Measurements from ENCODE around the gene DES.

DES gene

GRCh38 chr2:219435701-219436100 lies 17.5 kb downstream of the DES start:
- no peak overlapping the region for H3K4me3 ChIP-seq (ENCODE audit: low read length)
- TF ChIP-seq ZNF274 (IDR thresholded peaks at IDR 0.05; ENCODE audit: low read depth, low read length), result no peak

DNA sequence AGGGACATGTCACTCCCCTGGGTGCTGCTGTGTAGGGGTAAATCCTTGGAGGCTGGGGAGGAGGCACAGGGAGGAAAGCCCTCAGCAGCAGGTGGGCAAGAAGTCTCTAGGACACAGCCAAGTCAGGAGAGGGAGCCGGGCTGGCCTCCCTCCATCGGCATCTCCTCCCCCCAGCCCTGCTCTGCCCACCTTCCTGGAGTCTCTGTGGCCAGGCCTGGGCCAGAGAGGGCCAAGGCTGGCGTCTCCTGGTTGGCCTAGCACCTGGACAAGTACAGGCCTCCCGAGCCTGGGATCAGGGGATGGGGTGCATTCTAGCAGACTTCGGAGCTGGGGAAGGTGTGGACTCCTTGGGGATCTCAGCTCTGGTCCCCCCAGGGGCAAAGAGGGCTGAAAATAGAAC lies 18.3 kb downstream of the DES start:
- no peak for TF ChIP-seq ZNF274 (IDR thresholded peaks at IDR 0.05; ENCODE audit: low read depth, low read length)
- H3K4me3 ChIP-seq (ENCODE audit: low read length), result no peak overlapping the region

DNA sequence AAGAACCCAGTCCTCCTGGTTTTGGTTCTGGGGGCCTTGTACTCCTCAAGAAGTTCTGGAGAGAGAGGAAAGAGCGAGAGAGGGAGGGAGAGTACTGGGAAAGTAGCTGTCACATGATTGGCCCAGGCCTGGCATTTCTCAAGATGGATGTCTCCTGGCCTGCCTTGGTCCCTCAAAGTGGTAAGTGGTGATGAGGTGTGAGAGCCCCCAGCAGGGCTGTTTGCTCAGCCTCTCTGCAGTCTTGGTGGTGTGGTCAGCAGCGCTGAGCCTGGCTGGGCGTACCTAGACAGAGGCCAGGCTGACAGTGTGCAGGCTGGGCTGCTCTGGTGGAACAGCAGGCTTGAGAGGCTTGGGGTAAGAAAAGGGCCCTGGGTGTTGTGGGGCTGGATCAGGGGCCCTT lies 19.0 kb downstream of the DES start:
- no peak overlapping the region for H3K4me3 ChIP-seq (ENCODE audit: low read length)

DNA sequence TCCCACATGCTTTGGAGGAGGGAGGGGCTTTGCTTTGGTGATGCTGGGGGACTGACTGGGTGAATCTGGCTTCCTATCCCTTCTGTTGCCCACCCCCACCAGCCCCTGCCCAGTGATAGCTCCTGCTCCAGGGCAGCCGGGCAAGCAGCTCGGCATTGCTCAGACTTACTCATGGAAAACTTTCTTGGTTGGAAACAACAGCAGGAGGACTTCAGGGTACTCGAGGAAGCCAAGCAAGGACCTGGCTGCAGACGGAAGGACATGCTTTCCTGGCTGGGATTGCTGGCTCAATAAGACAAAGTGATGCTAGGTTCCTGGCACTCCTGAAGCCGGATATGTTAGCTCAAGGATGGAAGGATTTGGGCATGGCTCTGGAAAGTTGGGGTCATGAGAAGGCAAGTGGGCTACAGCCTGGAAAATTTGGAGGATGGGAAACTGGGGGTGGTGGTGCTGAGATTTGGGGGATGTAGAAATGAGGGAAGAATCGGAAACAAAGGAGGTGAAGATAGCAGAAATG lies 19.6 kb downstream of the DES start:
- TF ChIP-seq ZNF274 (IDR thresholded peaks at IDR 0.05; ENCODE audit: low read depth, low read length), result no peak

More for the DNA sequence above, 19.0 kb downstream of the DES start:
- no peak for TF ChIP-seq ZNF274 (IDR thresholded peaks at IDR 0.05; ENCODE audit: low read depth, low read length)

GRCh38 chr2:219438453-219438852 lies 20.3 kb downstream of the DES start:
- no peak for TF ChIP-seq ZNF274 (IDR thresholded peaks at IDR 0.05; ENCODE audit: low read depth, low read length)
- H3K4me3 ChIP-seq (ENCODE audit: low read length), result no peak overlapping the region

More for the DNA sequence above, 19.6 kb downstream of the DES start:
- no peak overlapping the region for H3K4me3 ChIP-seq (ENCODE audit: low read length)

- no peak for TF ChIP-seq ZNF274 (IDR thresholded peaks at IDR 0.05; ENCODE audit: low read depth, low read length)
Observed at GRCh38 chr2:219439506-219439905, 21.3 kb downstream of the DES start.

DNA sequence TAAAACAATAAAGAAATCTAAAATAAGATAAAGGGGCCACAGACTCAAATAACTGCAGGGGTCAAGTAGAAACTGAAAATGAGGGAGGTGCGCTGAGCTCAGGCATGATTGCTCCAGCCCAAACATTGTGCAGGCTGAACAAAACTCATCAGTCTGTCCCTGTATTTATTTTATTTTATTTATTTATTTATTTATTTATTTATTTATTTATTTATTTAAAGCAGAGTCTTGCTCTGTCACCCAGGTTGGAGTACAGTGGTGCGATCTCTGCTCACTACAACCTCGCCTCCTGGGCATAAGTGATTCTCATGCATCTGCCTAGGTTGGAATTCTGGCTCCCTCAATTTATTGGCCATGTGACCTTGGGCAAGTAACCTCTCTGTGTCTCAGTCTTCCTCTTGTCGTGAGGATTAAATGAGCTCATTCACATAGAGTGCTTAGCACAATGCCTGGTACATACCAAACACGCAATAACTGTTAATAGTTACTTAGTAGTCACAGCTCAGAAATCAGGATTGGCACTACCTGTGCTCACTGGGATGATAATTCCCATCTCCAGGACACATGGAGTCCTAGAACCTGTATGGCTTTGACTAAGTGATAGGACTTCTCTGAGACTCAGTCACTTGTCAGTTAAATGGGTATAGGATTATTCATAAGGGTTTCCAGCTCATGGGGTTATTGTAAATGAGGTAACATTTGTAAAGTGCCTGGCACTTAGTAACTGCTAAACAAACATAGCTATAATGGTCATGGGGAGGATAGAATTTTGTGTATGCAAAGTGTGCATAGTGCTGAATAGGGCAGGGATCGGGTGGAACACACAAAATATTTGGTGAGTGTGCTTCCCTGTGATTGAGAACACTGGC lies 22.4 kb downstream of the DES start:
- TF ChIP-seq ZNF274 (IDR thresholded peaks at IDR 0.05; ENCODE audit: low read depth, low read length), result no peak
- no peak overlapping the region for H3K4me3 ChIP-seq (ENCODE audit: low read length)

More at GRCh38 chr2:219439506-219439905, 21.3 kb downstream of the DES start:
- H3K4me3 ChIP-seq (ENCODE audit: low read length), result no peak overlapping the region

- no peak overlapping the region for H3K4me3 ChIP-seq (ENCODE audit: low read length)
- TF ChIP-seq ZNF274 (IDR thresholded peaks at IDR 0.05; ENCODE audit: low read depth, low read length), result no peak
Observed at GRCh38 chr2:219441451-219442255, 23.5 kb downstream of the DES start.

- no peak overlapping the region for H3K4me3 ChIP-seq (ENCODE audit: low read length)
- TF ChIP-seq ZNF274 (IDR thresholded peaks at IDR 0.05; ENCODE audit: low read depth, low read length), result no peak
Observed at GRCh38 chr2:219442256-219443015, 24.3 kb downstream of the DES start.

GRCh38 chr2:219443016-219443696 lies 25.0 kb downstream of the DES start:
- no peak for TF ChIP-seq ZNF274 (IDR thresholded peaks at IDR 0.05; ENCODE audit: low read depth, low read length)
- H3K4me3 ChIP-seq (ENCODE audit: low read length), result no peak overlapping the region

GRCh38 chr2:219443697-219444023 lies 25.5 kb downstream of the DES start:
- TF ChIP-seq ZNF274 (IDR thresholded peaks at IDR 0.05; ENCODE audit: low read depth, low read length), result no peak

DNA sequence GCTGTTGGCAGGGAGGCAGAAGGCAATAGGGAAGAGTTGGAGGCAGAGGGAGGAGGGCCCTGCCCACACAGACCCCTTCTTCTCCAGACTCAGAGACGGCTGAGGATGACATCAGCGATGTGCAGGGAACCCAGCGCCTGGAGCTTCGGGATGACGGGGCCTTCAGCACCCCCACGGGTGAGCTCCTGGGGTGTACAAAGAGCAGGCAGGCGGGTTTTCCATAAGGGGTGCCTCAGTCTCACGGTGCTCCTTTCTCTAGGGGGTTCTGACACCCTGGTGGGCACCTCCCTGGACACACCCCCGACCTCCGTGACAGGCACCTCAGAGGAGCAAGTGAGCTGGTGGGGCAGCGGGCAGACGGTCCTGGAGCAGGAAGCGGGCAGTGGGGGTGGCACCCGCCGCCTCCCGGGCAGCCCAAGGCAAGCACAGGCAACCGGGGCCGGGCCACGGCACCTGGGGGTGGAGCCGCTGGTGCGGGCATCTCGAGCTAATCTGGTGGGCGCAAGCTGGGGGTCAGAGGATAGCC lies 26.5 kb downstream of the DES start:
- H3K4me3 ChIP-seq (ENCODE audit: low read length), result no peak overlapping the region

More at GRCh38 chr2:219443697-219444023, 25.5 kb downstream of the DES start:
- H3K4me3 ChIP-seq (ENCODE audit: low read length), result no peak overlapping the region

DNA sequence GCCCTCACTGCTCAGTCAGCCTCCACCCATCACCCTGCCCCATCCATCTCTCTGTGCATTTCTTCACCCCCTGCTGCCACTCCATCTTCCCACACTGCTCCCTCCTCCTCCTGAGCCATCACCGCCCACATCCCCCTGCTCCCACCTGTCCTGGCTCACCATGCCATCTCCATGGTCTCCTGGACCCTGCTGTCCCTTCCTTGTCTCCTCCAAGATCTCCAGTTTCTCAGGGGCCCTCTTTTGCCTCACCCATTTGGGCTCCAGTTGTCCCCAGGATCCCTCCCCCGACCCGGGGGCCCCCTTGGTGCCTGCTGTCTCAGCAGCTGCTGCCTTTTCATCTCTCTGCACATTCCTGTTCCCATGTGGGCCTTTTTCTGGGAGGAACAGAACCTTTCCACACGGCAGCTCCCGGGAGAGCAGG lies 27.1 kb downstream of the DES start:
- no peak for TF ChIP-seq ZNF274 (IDR thresholded peaks at IDR 0.05; ENCODE audit: low read depth, low read length)
- no peak overlapping the region for H3K4me3 ChIP-seq (ENCODE audit: low read length)

More for the DNA sequence above, 26.5 kb downstream of the DES start:
- no peak for TF ChIP-seq ZNF274 (IDR thresholded peaks at IDR 0.05; ENCODE audit: low read depth, low read length)
